ENCODE measurements around the gene TBCK.

The TBCK gene

GRCh38 chr4:106160560-106160959 lies 155.4 kb downstream of the TBCK start:
- no peak for TF ChIP-seq CTCF (conservative IDR thresholded peaks at IDR 0.05; ENCODE audit: control insufficient read depth, insufficient read depth, low read depth, low read length)
- no peak overlapping the region for H3K4me3 ChIP-seq (ENCODE audit: control insufficient read depth, low read depth, low read length)
- no peak for DNase-seq (ENCODE audit: low read depth)

GRCh38 chr4:106149911-106150310 lies 166.1 kb downstream of the TBCK start:
- no peak overlapping the region for H3K4me3 ChIP-seq (ENCODE audit: control insufficient read depth, low read depth, low read length)
- no peak for TF ChIP-seq CTCF (conservative IDR thresholded peaks at IDR 0.05; ENCODE audit: control insufficient read depth, insufficient read depth, low read depth, low read length)
- no peak for DNase-seq (ENCODE audit: low read depth)

- no peak for TF ChIP-seq CTCF (conservative IDR thresholded peaks at IDR 0.05; ENCODE audit: control insufficient read depth, insufficient read depth, low read depth, low read length)
- DNase-seq (ENCODE audit: low read depth) = no peak
Observed at GRCh38 chr4:106149026-106149425, 167.0 kb downstream of the TBCK start.

GRCh38 chr4:106142616-106143127 lies 173.3 kb downstream of the TBCK start:
- no peak for TF ChIP-seq CTCF (conservative IDR thresholded peaks at IDR 0.05; ENCODE audit: control insufficient read depth, insufficient read depth, low read depth, low read length)
- no peak overlapping the region for H3K4me3 ChIP-seq (ENCODE audit: control insufficient read depth, low read depth, low read length)
- DNase-seq (ENCODE audit: low read depth) = no peak

More at GRCh38 chr4:106149026-106149425, 167.0 kb downstream of the TBCK start:
- H3K4me3 ChIP-seq (ENCODE audit: control insufficient read depth, low read depth, low read length) = no peak overlapping the region

GRCh38 chr4:106140601-106141000 lies 175.4 kb downstream of the TBCK start:
- H3K4me3 ChIP-seq (ENCODE audit: control insufficient read depth, low read depth, low read length) = no peak overlapping the region
- TF ChIP-seq CTCF (conservative IDR thresholded peaks at IDR 0.05; ENCODE audit: control insufficient read depth, insufficient read depth, low read depth, low read length) = no peak
- DNase-seq (ENCODE audit: low read depth) = no peak

- no peak overlapping the region for H3K4me3 ChIP-seq (ENCODE audit: control insufficient read depth, low read depth, low read length)
- TF ChIP-seq CTCF (conservative IDR thresholded peaks at IDR 0.05; ENCODE audit: control insufficient read depth, insufficient read depth, low read depth, low read length) = no peak
- no peak for DNase-seq (ENCODE audit: low read depth)
Observed at GRCh38 chr4:106136777-106137331, 179.2 kb downstream of the TBCK start.

GRCh38 chr4:106132045-106132444 lies 184.0 kb downstream of the TBCK start:
- no peak for TF ChIP-seq CTCF (conservative IDR thresholded peaks at IDR 0.05; ENCODE audit: control insufficient read depth, insufficient read depth, low read depth, low read length)
- H3K4me3 ChIP-seq (ENCODE audit: control insufficient read depth, low read depth, low read length) = no peak overlapping the region
- DNase-seq (ENCODE audit: low read depth) = no peak

Measured in fibroblast of mammary gland (primary cell).